ENCODE results near the gene PCK1. TPM values are rescaled to one million over a fixed set of nuclear protein-coding genes. Genes with fewer than 3 reads are reported as not detected.

PCK1 gene
- total RNA-seq, 1 experiment from 2014 or later = 0.17 TPM

DNA sequence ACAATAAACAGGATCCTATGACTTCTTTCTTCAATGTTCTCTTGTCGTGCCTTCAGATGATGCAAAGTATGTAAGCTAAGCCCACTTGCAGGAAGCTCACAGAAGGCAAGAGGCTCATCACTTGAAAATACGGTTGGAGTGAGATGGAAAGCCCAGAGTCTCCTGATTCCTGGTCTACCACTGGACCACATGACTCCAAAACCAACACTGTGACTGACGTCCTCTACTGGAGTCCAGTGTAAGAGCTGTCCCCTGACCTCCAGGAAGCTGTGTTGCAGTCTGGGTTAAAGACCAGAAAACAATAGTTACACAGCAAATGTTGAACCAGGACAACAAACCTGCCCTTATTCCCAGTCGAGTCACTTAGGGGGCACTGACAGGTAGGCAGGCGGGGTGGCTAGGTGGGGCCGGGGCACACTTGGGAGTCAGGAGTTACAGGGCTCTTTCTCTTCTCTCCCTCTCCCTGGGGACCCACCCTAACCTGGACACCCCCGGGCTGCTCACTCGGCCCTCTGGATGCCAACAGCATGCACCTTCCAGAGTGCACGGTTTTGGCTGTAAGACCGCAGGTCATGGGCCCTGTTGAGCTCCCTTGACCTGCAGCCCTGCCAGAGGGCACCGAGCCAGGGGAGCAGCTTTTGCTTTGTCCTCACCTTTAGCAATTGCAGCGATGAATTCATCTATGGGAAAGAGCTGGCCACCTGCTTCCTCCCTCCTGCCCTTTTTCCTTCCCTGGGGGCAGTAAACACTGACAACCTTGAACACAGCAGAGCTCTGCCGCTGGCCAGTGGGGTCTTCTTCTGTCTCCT lies 7.4 kb downstream of the PCK1 start:
- CTCF ChIA-PET = interaction anchor here (1.2 to 1.5 kb wide), 2 partner anchors 25 to 69 kb away, joined by 3 to 4 read pairs; no protein-coding TSS in a partner anchor
- peaks cover 4% of the 10 kb centered on the region for H3K27me3 Mint-ChIP-seq (ENCODE audit: low read depth)
- TF ChIP-seq NR1H2 (CRISPR knock-in tag; IDR thresholded peaks at IDR 0.05) = no peak
- TF ChIP-seq GABPB1 (CRISPR knock-in tag; IDR thresholded peaks at IDR 0.05) = 0 out of 2 replicates have a peak, but pooled peaks have one; percentile 14

DNA sequence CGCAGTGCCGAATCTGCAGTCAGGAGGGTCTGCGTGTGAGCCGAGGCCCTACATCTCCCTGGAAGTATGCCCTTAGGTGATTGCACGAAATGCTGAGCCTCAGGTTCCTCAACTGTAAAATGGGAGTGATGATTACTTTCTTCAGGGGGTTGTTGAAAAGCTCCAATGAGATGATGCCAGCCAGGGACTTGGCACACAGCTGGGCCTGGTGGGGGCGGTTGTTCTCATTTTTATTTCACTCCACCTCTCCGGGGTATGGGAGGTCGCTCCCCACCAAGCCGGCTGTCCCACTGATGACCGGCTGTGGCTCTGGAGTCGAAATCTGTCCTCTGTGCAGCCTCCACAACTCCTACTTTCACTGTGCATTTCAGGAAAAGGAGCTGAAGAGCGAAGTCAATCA lies 8.1 kb downstream of the PCK1 start:
- no peaks in the 10 kb centered on the region for H3K9me3 Mint-ChIP-seq
- H3K4me1 Mint-ChIP-seq = peaks cover 28% of the 10 kb centered on the region
- no peaks in the 10 kb centered on the region for H3K36me3 Mint-ChIP-seq
- ChIA-PET POLR2A (interaction anchor here (0.6 kb wide), 1 partner anchor 42 kb away, joined by 3 read pairs; no protein-coding TSS in a partner anchor), CTCF (interaction anchor here (1.2 kb wide), 1 partner anchor 70 kb away, joined by 4 read pairs; no protein-coding TSS in a partner anchor)
- ATAC-seq (no peak), DNase-seq (ENCODE audit: low spot score) (no peak)
- no peak for TF ChIP-seq GABPB1 (CRISPR knock-in tag; IDR thresholded peaks at IDR 0.05)
- TF ChIP-seq, protein P1, sequence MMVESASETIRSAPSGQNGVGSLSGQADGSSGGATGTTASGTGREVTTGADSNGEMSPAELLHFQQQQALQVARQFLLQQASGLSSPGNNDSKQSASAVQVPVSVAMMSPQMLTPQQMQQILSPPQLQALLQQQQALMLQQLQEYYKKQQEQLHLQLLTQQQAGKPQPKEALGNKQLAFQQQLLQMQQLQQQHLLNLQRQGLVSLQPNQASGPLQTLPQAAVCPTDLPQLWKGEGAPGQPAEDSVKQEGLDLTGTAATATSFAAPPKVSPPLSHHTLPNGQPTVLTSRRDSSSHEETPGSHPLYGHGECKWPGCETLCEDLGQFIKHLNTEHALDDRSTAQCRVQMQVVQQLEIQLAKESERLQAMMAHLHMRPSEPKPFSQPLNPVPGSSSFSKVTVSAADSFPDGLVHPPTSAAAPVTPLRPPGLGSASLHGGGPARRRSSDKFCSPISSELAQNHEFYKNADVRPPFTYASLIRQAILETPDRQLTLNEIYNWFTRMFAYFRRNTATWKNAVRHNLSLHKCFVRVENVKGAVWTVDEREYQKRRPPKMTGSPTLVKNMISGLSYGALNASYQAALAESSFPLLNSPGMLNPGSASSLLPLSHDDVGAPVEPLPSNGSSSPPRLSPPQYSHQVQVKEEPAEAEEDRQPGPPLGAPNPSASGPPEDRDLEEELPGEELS (CRISPR knock-in tag; IDR thresholded peaks at IDR 0.05) = no peak
- no peak for TF ChIP-seq TCF7 (CRISPR knock-in tag; IDR thresholded peaks at IDR 0.05; ENCODE audit: low read depth)
- TF ChIP-seq, protein P2, sequence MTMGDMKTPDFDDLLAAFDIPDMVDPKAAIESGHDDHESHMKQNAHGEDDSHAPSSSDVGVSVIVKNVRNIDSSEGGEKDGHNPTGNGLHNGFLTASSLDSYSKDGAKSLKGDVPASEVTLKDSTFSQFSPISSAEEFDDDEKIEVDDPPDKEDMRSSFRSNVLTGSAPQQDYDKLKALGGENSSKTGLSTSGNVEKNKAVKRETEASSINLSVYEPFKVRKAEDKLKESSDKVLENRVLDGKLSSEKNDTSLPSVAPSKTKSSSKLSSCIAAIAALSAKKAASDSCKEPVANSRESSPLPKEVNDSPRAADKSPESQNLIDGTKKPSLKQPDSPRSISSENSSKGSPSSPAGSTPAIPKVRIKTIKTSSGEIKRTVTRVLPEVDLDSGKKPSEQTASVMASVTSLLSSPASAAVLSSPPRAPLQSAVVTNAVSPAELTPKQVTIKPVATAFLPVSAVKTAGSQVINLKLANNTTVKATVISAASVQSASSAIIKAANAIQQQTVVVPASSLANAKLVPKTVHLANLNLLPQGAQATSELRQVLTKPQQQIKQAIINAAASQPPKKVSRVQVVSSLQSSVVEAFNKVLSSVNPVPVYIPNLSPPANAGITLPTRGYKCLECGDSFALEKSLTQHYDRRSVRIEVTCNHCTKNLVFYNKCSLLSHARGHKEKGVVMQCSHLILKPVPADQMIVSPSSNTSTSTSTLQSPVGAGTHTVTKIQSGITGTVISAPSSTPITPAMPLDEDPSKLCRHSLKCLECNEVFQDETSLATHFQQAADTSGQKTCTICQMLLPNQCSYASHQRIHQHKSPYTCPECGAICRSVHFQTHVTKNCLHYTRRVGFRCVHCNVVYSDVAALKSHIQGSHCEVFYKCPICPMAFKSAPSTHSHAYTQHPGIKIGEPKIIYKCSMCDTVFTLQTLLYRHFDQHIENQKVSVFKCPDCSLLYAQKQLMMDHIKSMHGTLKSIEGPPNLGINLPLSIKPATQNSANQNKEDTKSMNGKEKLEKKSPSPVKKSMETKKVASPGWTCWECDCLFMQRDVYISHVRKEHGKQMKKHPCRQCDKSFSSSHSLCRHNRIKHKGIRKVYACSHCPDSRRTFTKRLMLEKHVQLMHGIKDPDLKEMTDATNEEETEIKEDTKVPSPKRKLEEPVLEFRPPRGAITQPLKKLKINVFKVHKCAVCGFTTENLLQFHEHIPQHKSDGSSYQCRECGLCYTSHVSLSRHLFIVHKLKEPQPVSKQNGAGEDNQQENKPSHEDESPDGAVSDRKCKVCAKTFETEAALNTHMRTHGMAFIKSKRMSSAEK (CRISPR knock-in tag; IDR thresholded peaks at IDR 0.05; ENCODE audit: borderline replicate concordance) = no peak
- no peak for TF ChIP-seq CBFB (CRISPR knock-in tag; IDR thresholded peaks at IDR 0.05; ENCODE audit: low read depth)
- TF ChIP-seq, protein P3, sequence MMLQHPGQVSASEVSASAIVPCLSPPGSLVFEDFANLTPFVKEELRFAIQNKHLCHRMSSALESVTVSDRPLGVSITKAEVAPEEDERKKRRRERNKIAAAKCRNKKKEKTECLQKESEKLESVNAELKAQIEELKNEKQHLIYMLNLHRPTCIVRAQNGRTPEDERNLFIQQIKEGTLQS (CRISPR knock-in tag; conservative IDR thresholded peaks at IDR 0.05) = no peak
- TF ChIP-seq SMAD4 (CRISPR knock-in tag; IDR thresholded peaks at IDR 0.05) = no peak
- no peak for TF ChIP-seq SP1 (CRISPR knock-in tag; conservative IDR thresholded peaks at IDR 0.05)
- TF ChIP-seq PRRX2 (CRISPR knock-in tag; IDR thresholded peaks at IDR 0.05) = no peak
- TF ChIP-seq, protein P4, sequence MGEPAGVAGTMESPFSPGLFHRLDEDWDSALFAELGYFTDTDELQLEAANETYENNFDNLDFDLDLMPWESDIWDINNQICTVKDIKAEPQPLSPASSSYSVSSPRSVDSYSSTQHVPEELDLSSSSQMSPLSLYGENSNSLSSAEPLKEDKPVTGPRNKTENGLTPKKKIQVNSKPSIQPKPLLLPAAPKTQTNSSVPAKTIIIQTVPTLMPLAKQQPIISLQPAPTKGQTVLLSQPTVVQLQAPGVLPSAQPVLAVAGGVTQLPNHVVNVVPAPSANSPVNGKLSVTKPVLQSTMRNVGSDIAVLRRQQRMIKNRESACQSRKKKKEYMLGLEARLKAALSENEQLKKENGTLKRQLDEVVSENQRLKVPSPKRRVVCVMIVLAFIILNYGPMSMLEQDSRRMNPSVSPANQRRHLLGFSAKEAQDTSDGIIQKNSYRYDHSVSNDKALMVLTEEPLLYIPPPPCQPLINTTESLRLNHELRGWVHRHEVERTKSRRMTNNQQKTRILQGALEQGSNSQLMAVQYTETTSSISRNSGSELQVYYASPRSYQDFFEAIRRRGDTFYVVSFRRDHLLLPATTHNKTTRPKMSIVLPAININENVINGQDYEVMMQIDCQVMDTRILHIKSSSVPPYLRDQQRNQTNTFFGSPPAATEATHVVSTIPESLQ (CRISPR knock-in tag; IDR thresholded peaks at IDR 0.05) = no peak
- TF ChIP-seq MXD4 (CRISPR knock-in tag; IDR thresholded peaks at IDR 0.05; ENCODE audit: borderline replicate concordance) = no peak
- TF ChIP-seq, protein P5, sequence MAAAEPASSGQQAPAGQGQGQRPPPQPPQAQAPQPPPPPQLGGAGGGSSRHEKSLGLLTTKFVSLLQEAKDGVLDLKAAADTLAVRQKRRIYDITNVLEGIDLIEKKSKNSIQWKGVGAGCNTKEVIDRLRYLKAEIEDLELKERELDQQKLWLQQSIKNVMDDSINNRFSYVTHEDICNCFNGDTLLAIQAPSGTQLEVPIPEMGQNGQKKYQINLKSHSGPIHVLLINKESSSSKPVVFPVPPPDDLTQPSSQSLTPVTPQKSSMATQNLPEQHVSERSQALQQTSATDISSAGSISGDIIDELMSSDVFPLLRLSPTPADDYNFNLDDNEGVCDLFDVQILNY (CRISPR knock-in tag; IDR thresholded peaks at IDR 0.05) = no peak
- TF ChIP-seq, protein P6, sequence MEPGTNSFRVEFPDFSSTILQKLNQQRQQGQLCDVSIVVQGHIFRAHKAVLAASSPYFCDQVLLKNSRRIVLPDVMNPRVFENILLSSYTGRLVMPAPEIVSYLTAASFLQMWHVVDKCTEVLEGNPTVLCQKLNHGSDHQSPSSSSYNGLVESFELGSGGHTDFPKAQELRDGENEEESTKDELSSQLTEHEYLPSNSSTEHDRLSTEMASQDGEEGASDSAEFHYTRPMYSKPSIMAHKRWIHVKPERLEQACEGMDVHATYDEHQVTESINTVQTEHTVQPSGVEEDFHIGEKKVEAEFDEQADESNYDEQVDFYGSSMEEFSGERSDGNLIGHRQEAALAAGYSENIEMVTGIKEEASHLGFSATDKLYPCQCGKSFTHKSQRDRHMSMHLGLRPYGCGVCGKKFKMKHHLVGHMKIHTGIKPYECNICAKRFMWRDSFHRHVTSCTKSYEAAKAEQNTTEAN (CRISPR knock-in tag; IDR thresholded peaks at IDR 0.05) = no peak
- TF ChIP-seq, protein P7, sequence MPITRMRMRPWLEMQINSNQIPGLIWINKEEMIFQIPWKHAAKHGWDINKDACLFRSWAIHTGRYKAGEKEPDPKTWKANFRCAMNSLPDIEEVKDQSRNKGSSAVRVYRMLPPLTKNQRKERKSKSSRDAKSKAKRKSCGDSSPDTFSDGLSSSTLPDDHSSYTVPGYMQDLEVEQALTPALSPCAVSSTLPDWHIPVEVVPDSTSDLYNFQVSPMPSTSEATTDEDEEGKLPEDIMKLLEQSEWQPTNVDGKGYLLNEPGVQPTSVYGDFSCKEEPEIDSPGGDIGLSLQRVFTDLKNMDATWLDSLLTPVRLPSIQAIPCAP (CRISPR knock-in tag; IDR thresholded peaks at IDR 0.05) = no peak
- TF ChIP-seq NFYB (CRISPR knock-in tag; conservative IDR thresholded peaks at IDR 0.05; ENCODE audit: low read depth) = no peak
- no peak for TF ChIP-seq ZNF317 (CRISPR knock-in tag; IDR thresholded peaks at IDR 0.05; ENCODE audit: borderline replicate concordance, low read depth)
- TF ChIP-seq, protein P8, sequence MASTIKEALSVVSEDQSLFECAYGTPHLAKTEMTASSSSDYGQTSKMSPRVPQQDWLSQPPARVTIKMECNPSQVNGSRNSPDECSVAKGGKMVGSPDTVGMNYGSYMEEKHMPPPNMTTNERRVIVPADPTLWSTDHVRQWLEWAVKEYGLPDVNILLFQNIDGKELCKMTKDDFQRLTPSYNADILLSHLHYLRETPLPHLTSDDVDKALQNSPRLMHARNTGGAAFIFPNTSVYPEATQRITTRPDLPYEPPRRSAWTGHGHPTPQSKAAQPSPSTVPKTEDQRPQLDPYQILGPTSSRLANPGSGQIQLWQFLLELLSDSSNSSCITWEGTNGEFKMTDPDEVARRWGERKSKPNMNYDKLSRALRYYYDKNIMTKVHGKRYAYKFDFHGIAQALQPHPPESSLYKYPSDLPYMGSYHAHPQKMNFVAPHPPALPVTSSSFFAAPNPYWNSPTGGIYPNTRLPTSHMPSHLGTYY (CRISPR knock-in tag; IDR thresholded peaks at IDR 0.05) = no peak
- H3K27ac Mint-ChIP-seq = no peak overlapping the region
- no peak overlapping the region for H3K4me3 Mint-ChIP-seq
- peaks cover 4% of the 10 kb centered on the region for H3K27me3 Mint-ChIP-seq (ENCODE audit: low read depth)

More for the DNA sequence above, 7.4 kb downstream of the PCK1 start:
- Mint-ChIP-seq H3K4me3 (no peak overlapping the region), H3K27ac (no peak overlapping the region), H3K4me1 (peaks cover 22% of the 10 kb centered on the region), H3K36me3 (no peaks in the 10 kb centered on the region), H3K9me3 (no peaks in the 10 kb centered on the region)
- no peak for ATAC-seq
- POLR2A ChIA-PET = interaction anchor here (0.6 kb wide), 1 partner anchor 57 kb away, joined by 3 read pairs; no protein-coding TSS in a partner anchor
- DNase-seq (ENCODE audit: low spot score) = no peak

All from WTC11 (cell line).